Adipocyte (in vitro differentiated cells): ENCODE results near the gene HACL1.
"Not testable (repeated sequence)": the region's sequence is repeated elsewhere in the genome, so short reads cannot be mapped to it uniquely, and the experiment has no call there.

Experiments used
- DNase-seq: peaks from one replicate; pipeline ENCODE4 v3.0.0-alpha.2; 2015; ENCODE audit warnings: low read depth
- H3K27me3 ChIP-seq: replicated peaks from 2 replicates; pipeline ENCODE4 v1.7.0; 2013; ENCODE audit warnings: mild to moderate bottlenecking, low read length, moderate library complexity; ENCODE audit not compliant: control insufficient read depth, insufficient read depth
- H3K36me3 ChIP-seq: 2 replicates; pipeline ENCODE4 v1.7.0; 2013; ENCODE audit warnings: low read length, mild to moderate bottlenecking, moderate library complexity; ENCODE audit not compliant: control insufficient read depth, insufficient read depth, severe bottlenecking
- H3K4me1 ChIP-seq: 2 replicates; pipeline ENCODE4 v1.7.0; 2013; ENCODE audit warnings: mild to moderate bottlenecking, low read length, moderate library complexity; ENCODE audit not compliant: control insufficient read depth, insufficient read depth
- H3K4me3 ChIP-seq: 2 replicates; pipeline ENCODE4 v1.7.0; 2013; ENCODE audit warnings: mild to moderate bottlenecking, low read length, moderate library complexity
- H3K9ac ChIP-seq: 2 replicates; pipeline ENCODE4 v1.7.0; 2013; ENCODE audit warnings: mild to moderate bottlenecking, low read length, moderate library complexity
- H3K9me3 ChIP-seq: 2 replicates; pipeline ENCODE4 v1.7.0; 2013; ENCODE audit warnings: mild to moderate bottlenecking, low read length, moderate library complexity; ENCODE audit not compliant: control insufficient read depth

The HACL1 gene

DNA sequence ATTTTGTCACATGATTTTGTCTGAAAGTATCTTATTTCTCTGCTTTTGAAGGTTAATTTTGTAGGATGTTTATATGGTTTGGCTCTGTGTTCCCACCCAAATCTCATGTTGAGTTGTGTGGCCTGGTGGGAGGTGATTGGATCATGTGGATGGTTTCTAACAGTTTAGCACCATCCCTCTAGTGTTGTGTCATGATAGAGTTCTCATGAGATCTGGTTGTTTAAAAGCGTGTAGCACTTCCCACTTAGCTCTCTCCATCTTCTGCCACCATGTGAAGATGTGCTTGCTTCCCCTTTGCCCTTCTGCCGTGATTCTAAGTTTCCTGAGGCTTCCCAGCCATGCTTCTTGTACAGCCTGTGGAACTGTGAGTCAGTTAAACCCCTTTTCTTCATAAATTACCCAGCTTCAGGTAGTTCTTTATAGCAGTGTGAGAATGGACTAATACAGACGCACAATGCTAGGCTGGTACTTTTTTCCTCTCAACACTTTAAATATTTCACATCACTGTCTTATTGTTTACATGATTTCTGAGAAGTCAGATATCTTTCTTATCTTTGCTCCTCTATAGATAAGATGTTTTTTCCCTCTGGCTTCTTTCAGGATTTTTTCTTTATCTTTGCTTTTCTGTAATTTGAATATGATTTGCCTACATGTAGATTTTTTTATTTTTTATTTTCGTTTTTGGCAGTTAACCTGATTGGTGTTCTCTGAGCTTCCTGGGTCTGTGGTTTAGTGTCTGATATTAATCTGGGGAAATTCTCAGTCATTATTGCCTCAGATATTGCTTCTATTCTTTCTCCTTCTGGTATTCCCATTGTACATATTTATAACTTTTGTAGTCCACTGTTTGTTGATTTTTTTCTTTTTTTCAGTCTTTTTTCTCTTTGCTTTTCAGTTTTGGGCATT, 22.4 kb upstream of the HACL1 start:
- no peak overlapping the region for H3K9ac ChIP-seq
- no peak overlapping the region for H3K4me3 ChIP-seq
- H3K27me3 ChIP-seq = no peaks in the 10 kb centered on the region
- H3K9me3 ChIP-seq = peaks cover 7% of the 10 kb centered on the region
- DNase-seq = no peak
- H3K4me1 ChIP-seq = peaks cover 12% of the 10 kb centered on the region
- peaks cover 9% of the 10 kb centered on the region for H3K36me3 ChIP-seq

DNA sequence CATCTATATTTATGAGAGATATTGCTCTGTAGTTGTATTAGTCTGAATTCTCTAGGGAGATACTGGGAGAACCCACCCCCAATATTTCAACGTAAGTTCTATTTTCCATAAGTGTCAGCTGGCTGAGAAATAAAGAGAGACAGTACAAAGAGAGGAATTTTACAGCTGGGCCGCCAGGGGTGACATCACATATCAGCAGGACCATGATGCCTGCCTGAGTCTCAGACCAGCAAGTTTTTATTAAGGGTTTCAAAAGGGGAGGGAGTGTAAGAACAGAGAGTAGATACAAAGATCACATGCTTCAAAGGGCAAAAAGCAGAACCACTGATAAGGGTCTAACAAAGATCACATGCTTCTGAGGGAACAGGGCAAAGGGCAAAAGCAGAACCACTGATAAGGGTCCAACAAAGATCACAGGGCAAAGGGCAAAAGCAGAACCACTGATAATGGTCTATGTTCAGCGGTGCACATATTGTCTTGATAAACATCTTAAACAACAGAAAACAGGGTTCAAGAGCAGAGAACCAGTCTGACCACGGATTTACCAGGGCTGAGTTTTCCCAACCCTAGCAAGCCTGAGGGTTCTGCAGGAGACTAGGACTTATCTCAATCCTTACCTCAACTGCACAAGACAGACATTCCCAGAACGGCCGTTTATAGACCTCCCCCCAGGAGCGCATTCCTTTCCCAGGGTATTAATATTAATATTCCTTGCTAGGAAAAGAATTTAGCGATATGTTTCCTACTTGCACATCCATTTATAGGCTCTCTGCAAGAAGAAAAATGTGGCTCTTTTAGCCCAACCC, 18.5 kb upstream of the HACL1 start:
- H3K4me3 ChIP-seq, H3K9ac ChIP-seq, H3K36me3 ChIP-seq, H3K27me3 ChIP-seq, DNase-seq, H3K9me3 ChIP-seq: not testable (repeated sequence)
- peaks cover 35% of the 10 kb centered on the region for H3K4me1 ChIP-seq

- no peaks in the 10 kb centered on the region for H3K27me3 ChIP-seq
- peak overlapping the region; percentile 65 for H3K9ac ChIP-seq
- peaks cover 4% of the 10 kb centered on the region for H3K9me3 ChIP-seq
- peak overlapping the region; percentile 1 for H3K4me3 ChIP-seq
- peaks cover 43% of the 10 kb centered on the region for H3K4me1 ChIP-seq
- DNase-seq = peak; percentile 43
- H3K36me3 ChIP-seq = peaks cover 4% of the 10 kb centered on the region
These were observed 14.7 kb upstream of the HACL1 start for GRCh38 chr3:15616053-15616452.

- H3K27me3 ChIP-seq = no peaks in the 10 kb centered on the region
- no peaks in the 10 kb centered on the region for H3K36me3 ChIP-seq
- H3K4me3 ChIP-seq = peak overlapping the region; percentile 2
- DNase-seq = no peak
- no peak overlapping the region for H3K9ac ChIP-seq
- peaks cover 2% of the 10 kb centered on the region for H3K9me3 ChIP-seq
- H3K4me1 ChIP-seq = peaks cover 52% of the 10 kb centered on the region
These were observed 13.6 kb upstream of the HACL1 start for GRCh38 chr3:15614958-15615357.

- H3K4me1 ChIP-seq = peaks cover 77% of the 10 kb centered on the region
- no peaks in the 10 kb centered on the region for H3K36me3 ChIP-seq
- H3K9ac ChIP-seq = peak overlapping the region; percentile 70
- no peak for DNase-seq
- no peaks in the 10 kb centered on the region for H3K9me3 ChIP-seq
- H3K4me3 ChIP-seq = no peak overlapping the region
- H3K27me3 ChIP-seq = no peaks in the 10 kb centered on the region
These were observed 10.6 kb upstream of the HACL1 start for GRCh38 chr3:15612001-15612400.

- Histone ChIP-seq H3K4me3 (no peak overlapping the region), H3K36me3 (no peaks in the 10 kb centered on the region), H3K27me3 (no peaks in the 10 kb centered on the region), H3K9me3 (no peaks in the 10 kb centered on the region), H3K4me1 (peaks cover 80% of the 10 kb centered on the region), H3K9ac (peak overlapping the region; percentile 70)
- no peak for DNase-seq
These were observed 9.6 kb upstream of the HACL1 start for GRCh38 chr3:15611018-15611417.

- no peaks in the 10 kb centered on the region for H3K9me3 ChIP-seq
- peak; percentile 20 for DNase-seq
- H3K27me3 ChIP-seq = no peaks in the 10 kb centered on the region
- H3K36me3 ChIP-seq = no peaks in the 10 kb centered on the region
- H3K9ac ChIP-seq = peak overlapping the region; percentile 70
- H3K4me3 ChIP-seq = peak overlapping the region; percentile 17
- H3K4me1 ChIP-seq = peaks cover 77% of the 10 kb centered on the region
These were observed 8.9 kb upstream of the HACL1 start for GRCh38 chr3:15610082-15610759.

GRCh38 chr3:15606434-15606891, 5.1 kb upstream of the HACL1 start:
- Histone ChIP-seq H3K9me3 (no peaks in the 10 kb centered on the region), H3K9ac (peak overlapping the region; percentile 88), H3K27me3 (no peaks in the 10 kb centered on the region), H3K36me3 (no peaks in the 10 kb centered on the region), H3K4me3 (no peak overlapping the region), H3K4me1 (peaks cover 74% of the 10 kb centered on the region)
- peak; percentile 9 for DNase-seq

GRCh38 chr3:15604584-15604983, 3.2 kb upstream of the HACL1 start:
- Histone ChIP-seq H3K4me1 (peaks cover 70% of the 10 kb centered on the region), H3K9ac (peak overlapping the region; percentile 88)
- not testable (repeated sequence) for H3K36me3 ChIP-seq, DNase-seq, H3K9me3 ChIP-seq, H3K27me3 ChIP-seq, H3K4me3 ChIP-seq

- DNase-seq, H3K27me3 ChIP-seq, H3K9me3 ChIP-seq: not testable (repeated sequence)
- Histone ChIP-seq H3K4me3 (peak overlapping the region; percentile 95), H3K36me3 (peaks cover 20% of the 10 kb centered on the region), H3K4me1 (peaks cover 56% of the 10 kb centered on the region), H3K9ac (peak overlapping the region; percentile 89)
These were observed 1.4 kb upstream of the HACL1 start for GRCh38 chr3:15602816-15603215.

DNA sequence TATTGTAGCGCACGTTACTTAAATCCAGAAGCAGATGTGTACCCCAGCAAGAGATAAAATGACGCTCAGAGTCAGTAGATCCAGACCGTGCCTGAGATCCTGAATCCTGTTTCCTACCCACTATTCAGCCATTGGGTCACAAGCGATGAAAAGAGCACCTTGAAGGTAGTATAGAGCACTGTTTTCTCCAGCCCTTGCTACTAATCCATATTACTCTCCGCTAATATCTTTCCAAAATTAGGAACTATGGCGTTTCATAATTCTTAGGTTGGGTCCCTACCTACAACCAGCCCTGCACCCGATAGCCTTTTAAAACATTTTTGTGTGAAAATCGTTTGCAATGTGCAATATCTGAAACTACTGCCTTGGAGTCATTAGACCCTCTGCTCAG, 772 bp upstream of the HACL1 start:
- DNase-seq = no peak
- Histone ChIP-seq H3K9ac (peak overlapping the region; percentile 89), H3K4me1 (peaks cover 49% of the 10 kb centered on the region), H3K4me3 (peak overlapping the region; percentile 95), H3K36me3 (peaks cover 27% of the 10 kb centered on the region), H3K27me3 (no peaks in the 10 kb centered on the region), H3K9me3 (no peaks in the 10 kb centered on the region)
